ENCODE results near the gene UBE2V1. TPM values are rescaled to one million over a fixed set of nuclear protein-coding genes. Genes with fewer than 3 reads are reported as not detected.

UBE2V1 gene
- total and polyA plus RNA-seq, 2 of the 13 experiments (the other 11 are each of a cell fraction or from before 2014, with no cell fraction given): 81.3 to 132 TPM

DNA sequence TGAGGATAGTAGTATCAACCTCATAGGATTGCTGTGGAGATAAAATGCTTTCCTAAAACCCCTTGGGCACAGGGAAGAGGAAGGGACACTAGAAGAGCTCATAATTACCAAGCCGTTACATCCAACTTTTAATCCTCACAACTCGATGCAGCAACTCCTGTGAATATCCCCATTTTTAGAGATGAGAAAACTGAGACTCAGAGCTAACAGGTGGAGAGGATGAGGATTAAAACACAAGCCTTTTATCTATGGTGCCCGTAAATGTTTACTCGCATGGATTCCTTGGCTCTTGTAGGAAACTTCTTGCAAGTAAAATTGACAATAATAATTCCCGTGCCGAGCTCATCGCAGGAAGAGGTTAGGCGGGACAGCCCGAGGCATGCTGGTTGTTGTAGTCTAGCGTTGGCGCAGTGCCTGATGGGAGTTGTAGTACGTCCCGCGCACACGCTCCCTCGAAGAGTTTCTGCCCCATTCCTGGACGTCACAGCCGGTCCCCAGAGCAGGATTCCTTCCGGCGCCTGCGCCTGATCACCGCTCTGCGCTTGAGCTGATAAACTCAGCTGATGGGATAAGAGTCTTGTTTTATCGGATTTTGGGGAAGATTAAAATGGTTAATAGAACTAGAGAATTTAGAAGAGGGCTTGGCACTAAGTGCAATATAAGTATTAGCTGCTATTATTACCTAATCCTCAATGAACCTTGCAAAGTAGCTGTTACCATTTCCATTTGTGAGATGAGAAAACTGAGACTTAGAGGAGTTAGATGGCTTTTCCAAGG is 2.8 kb upstream of the UBE2V1 start:
- Histone ChIP-seq H3K27ac (ENCODE audit: extremely low read length, insufficient read depth, low read length) (peak overlapping the region; percentile 40), H3K4me3 (replicated peaks in 1 of 3; ENCODE audit: insufficient read depth in 1 of 3, low read depth in 2 of 3, low read length in 3 of 3) (peak overlapping the region; percentile 65 to 94 (median 78)), H3K4me2 (ENCODE audit: low read depth, low read length) (peak overlapping the region; percentile 92), H3K9ac (ENCODE audit: insufficient read depth, low read depth, low read length) (peak overlapping the region; percentile 76), H3K27me3 (ENCODE audit: control insufficient read depth in 1 of 2, insufficient read depth in 2 of 2, low read length in 2 of 2) (no peaks in the 10 kb centered on the region; a peak in 1 of 5 replicates), H4K20me1 (ENCODE audit: insufficient read depth, low read length) (peaks cover 18% of the 10 kb centered on the region), H3K4me1 (ENCODE audit: insufficient read depth, low read length) (peaks cover 56% of the 10 kb centered on the region), H3K79me2 (ENCODE audit: insufficient read depth, low read length) (peaks cover 39% of the 10 kb centered on the region), H3K36me3 (replicated peaks in 1 of 2; ENCODE audit: control insufficient read depth in 1 of 2, insufficient read depth in 2 of 2, low read length in 2 of 2) (no peaks in the 10 kb centered on the region), H3K9me3 (ENCODE audit: low read length) (no peaks in the 10 kb centered on the region), H2AFZ (ENCODE audit: low read length) (peak overlapping the region; percentile 94)
- intact Hi-C loops (cut with micrococcal nuclease; ENCODE audit: unreplicated experiment) (no loop called here), in situ Hi-C loops (cut with HindIII; ENCODE audit: extremely low pct_ligation_motif_present, low pct_unique_long_range_greater_than_20kb) (loop anchor here (10.0 kb wide), 1 partner anchor 469 kb away; no protein-coding TSS in a partner anchor)
- ATAC-seq: peak; percentile 82
- FAIRE-seq: peak; percentile 90
- ChIA-PET CTCF (ENCODE audit: low intra/inter-chr PET ratio, low total read pairs) (no interaction called here), POLR2A (interaction anchor here (0.6 to 5.8 kb wide), 36 partner anchors 8 to 842 kb away, joined by 3 to 91 read pairs (median 4); partner anchors contain the start of genes CEBPB, DPM1, MOCS3 and PEDS1)
- no TSS peak for BruUV-seq (replicated peaks)
- peak; percentile 96 for DNase-seq (ENCODE audit: low spot score)
- WGBS (ENCODE audit: low lambda C conversion rate): 1% methylated on average over 24 of the region's 24 CpGs
- TF ChIP-seq GMEB2 (CRISPR knock-in tag; IDR thresholded peaks at IDR 0.05; ENCODE audit: low read depth): peak; percentile 76; the same call in 1 of the 2 replicates
- TF ChIP-seq FOXP1 (IDR thresholded peaks at IDR 0.05): no peak
- TF ChIP-seq FOXP1 (CRISPR knock-in tag; IDR thresholded peaks at IDR 0.05): peak; percentile 30; the same call in 1 of the 2 replicates
- no peak for TF ChIP-seq MLLT10 (CRISPR knock-in tag; IDR thresholded peaks at IDR 0.05)
- TF ChIP-seq NFE2L1 (CRISPR knock-in tag; IDR thresholded peaks at IDR 0.05; ENCODE audit: borderline replicate concordance): no peak
- TF ChIP-seq NCOA1 (CRISPR knock-in tag; IDR thresholded peaks at IDR 0.05): no peak
- TF ChIP-seq ZNF383 (CRISPR knock-in tag; IDR thresholded peaks at IDR 0.05; ENCODE audit: borderline replicate concordance): no peak
- no peak for TF ChIP-seq CHCHD3 (CRISPR knock-in tag; IDR thresholded peaks at IDR 0.05)
- peak; percentile 86 for TF ChIP-seq MYC (CRISPR knock-in tag; IDR thresholded peaks at IDR 0.05; ENCODE audit: borderline replicate concordance)
- TF ChIP-seq ONECUT2 (CRISPR knock-in tag; IDR thresholded peaks at IDR 0.05): no peak
- TF ChIP-seq RORA (CRISPR knock-in tag; IDR thresholded peaks at IDR 0.05): no peak
- TF ChIP-seq PHF8 (CRISPR knock-in tag; IDR thresholded peaks at IDR 0.05): peak; percentile 75
- TF ChIP-seq ZFP37 (CRISPR knock-in tag; IDR thresholded peaks at IDR 0.05; ENCODE audit: borderline replicate concordance): no peak; the same call in 1 of the 2 replicates
- TF ChIP-seq ZNF451 (CRISPR knock-in tag; IDR thresholded peaks at IDR 0.05): no peak; the same call in 1 of the 2 replicates
- no peak; the same call in 1 of the 2 replicates for TF ChIP-seq NCOR1 (IDR thresholded peaks at IDR 0.05; ENCODE audit: borderline replicate concordance, low read length)
- TF ChIP-seq SMARCE1 (IDR thresholded peaks at IDR 0.05; ENCODE audit: borderline replicate concordance): no peak
- TF ChIP-seq ZNF282 (IDR thresholded peaks at IDR 0.05; ENCODE audit: partially characterized antibody): no peak
- peak; percentile 66; the same call in 1 of the 2 replicates for TF ChIP-seq ELF3 (CRISPR knock-in tag; IDR thresholded peaks at IDR 0.05)
- no peak for TF ChIP-seq IRF1 (CRISPR knock-in tag; IDR thresholded peaks at IDR 0.05; ENCODE audit: low read depth)
- no peak for TF ChIP-seq ZNF275 (CRISPR knock-in tag; IDR thresholded peaks at IDR 0.05; ENCODE audit: borderline replicate concordance)
- peak; percentile 88 for TF ChIP-seq ZNF781 (CRISPR knock-in tag; IDR thresholded peaks at IDR 0.05; ENCODE audit: borderline replicate concordance, not compliant biosample characterization)
- no peak for TF ChIP-seq ZNF333 (CRISPR knock-in tag; IDR thresholded peaks at IDR 0.05; ENCODE audit: borderline replicate concordance)
- peak; percentile 26; the same call in 1 of the 2 replicates for TF ChIP-seq ZNF619 (CRISPR knock-in tag; IDR thresholded peaks at IDR 0.05)
